Right lobe of liver (tissue), 4 donors: ENCODE results near the gene CELF2.
"Not testable (repeated sequence)": the region's sequence is repeated elsewhere in the genome, so short reads cannot be mapped to it uniquely, and the experiment has no call there.

Experiments
- POLR2A ChIP-seq: fragments of 450-650 bp; IDR thresholded peaks from one replicate; pipeline ENCODE4 v1.6.1; 2017; ENCODE audit warnings: antibody characterized with exemption, mild to moderate bottlenecking
- TF ChIP-seq, protein P1 (sequence below), 4 donors: fragments of 200-600 bp in 3 of 4; fragments of 450-650 bp in 1 of 4; IDR thresholded peaks; one replicate each; pipeline versions ENCODE4 v1.5.1 to v1.8.0; 2016 to 2022; ENCODE audit warnings: antibody characterized with exemption in 4 of 4, mild to moderate bottlenecking in 2 of 4
- donor health status: DM: no; HTN: no; CAD: no.
- donor health status: DM: no; HTN: no; CAD: no.
- donor health status: DM: no; HTN: yes; CAD: no.

DNA sequence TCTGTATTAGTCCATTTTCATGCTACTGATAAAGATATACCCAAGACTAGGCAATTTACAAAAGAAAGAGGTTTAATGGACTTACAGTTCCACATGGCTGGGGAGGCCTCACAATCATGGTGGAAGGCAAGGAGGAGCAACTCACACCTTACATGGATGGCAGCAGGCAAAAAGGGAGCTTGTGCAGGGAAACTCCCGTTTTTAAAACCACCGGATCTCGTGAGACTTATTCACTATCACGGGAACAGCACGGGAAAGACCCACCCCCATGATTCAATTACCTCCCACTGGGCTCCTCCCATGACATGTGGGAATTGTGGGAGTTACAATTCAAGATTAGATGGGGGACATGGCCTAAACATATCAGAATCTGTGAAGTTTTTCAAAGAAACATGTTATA is 329.9 kb downstream of the CELF2 start:
- TF ChIP-seq POLR2A, result not testable (repeated sequence)
- TF ChIP-seq, protein P1, sequence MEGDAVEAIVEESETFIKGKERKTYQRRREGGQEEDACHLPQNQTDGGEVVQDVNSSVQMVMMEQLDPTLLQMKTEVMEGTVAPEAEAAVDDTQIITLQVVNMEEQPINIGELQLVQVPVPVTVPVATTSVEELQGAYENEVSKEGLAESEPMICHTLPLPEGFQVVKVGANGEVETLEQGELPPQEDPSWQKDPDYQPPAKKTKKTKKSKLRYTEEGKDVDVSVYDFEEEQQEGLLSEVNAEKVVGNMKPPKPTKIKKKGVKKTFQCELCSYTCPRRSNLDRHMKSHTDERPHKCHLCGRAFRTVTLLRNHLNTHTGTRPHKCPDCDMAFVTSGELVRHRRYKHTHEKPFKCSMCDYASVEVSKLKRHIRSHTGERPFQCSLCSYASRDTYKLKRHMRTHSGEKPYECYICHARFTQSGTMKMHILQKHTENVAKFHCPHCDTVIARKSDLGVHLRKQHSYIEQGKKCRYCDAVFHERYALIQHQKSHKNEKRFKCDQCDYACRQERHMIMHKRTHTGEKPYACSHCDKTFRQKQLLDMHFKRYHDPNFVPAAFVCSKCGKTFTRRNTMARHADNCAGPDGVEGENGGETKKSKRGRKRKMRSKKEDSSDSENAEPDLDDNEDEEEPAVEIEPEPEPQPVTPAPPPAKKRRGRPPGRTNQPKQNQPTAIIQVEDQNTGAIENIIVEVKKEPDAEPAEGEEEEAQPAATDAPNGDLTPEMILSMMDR (IDR thresholded peaks at IDR 0.05), result not testable (repeated sequence)
